ENCODE results near the gene SPATA2L. TPM values are rescaled to one million over a fixed set of nuclear protein-coding genes. Genes with fewer than 3 reads are reported as not detected.

SPATA2L gene
- total and polyA plus RNA-seq, 12 donors, result 1.9 to 13.0 (median 3.1) TPM

GRCh38 chr16:89722392-89723278 is 21.1 kb upstream of the SPATA2L start:
- TF ChIP-seq CTCF (IDR thresholded peaks at IDR 0.05), result no peak
- Histone ChIP-seq H3K27ac (peak overlapping the region; percentile 89 to 100 (median 98)), H3K36me3 (peaks cover 4 to 53% (median 19%) of the 10 kb centered on the region in 9 donors), H3K27me3 (no peaks in the 10 kb centered on the region), H3K4me1 (peaks cover 26 to 61% (median 39%) of the 10 kb centered on the region in 9 donors), H3K9me3 (no peaks in the 10 kb centered on the region), H3K4me3 (peak overlapping the region; percentile 62 to 99 (median 90))
- peak in 7 of 8 donors; percentile 3 to 68 (median 43) for ATAC-seq
- WGBS, 2 donors, result 23 to 27% methylated on average over 56 of the region's 56 CpGs
- DNase-seq, result peak; percentile 60 to 71
- intact Hi-C loops (cut with DNase I), result loop anchor here in 2 of 10 donors (5.0 kb wide), 2 partner anchors 70 to 160 kb away; partner anchors contain the start of gene RPL13 (in 1 of the 2)

GRCh38 chr16:89721546-89722391 is 20.3 kb upstream of the SPATA2L start:
- H3K4me1 ChIP-seq, result peaks cover 26 to 61% (median 39%) of the 10 kb centered on the region in 9 donors
- no peak for TF ChIP-seq CTCF (IDR thresholded peaks at IDR 0.05)
- peak overlapping the region; percentile 62 to 99 (median 90) for H3K4me3 ChIP-seq
- ATAC-seq (peak; percentile 7 to 33 (median 28)), DNase-seq (peak; percentile 61 to 70)
- H3K36me3 ChIP-seq, result peaks cover 0 to 44% (median 12%) of the 10 kb centered on the region in 9 donors
- H3K27ac ChIP-seq, result peak overlapping the region; percentile 89 to 100 (median 98)
- no peaks in the 10 kb centered on the region for H3K9me3 ChIP-seq
- intact Hi-C loops (cut with DNase I), result loop anchor here in 3 of 10 donors (2.0 to 5.0 kb wide), 3 partner anchors 21 to 159 kb away; partner anchors contain the start of genes SPATA2L (in 2 of the 3) and RPL13 (in 1 of the 3)
- no peaks in the 10 kb centered on the region for H3K27me3 ChIP-seq
- WGBS, 2 donors, result 1% methylated on average over 75 to 112 of the region's 112 CpGs

GRCh38 chr16:89720813-89721545 is 19.5 kb upstream of the SPATA2L start, which contains the start of the genes VPS9D1 and ZNF276:
TSS of gene VPS9D1 (minus strand) at chr16:89720898. CDS start at chr16:89720861, 37 bp downstream.
TSS of gene ZNF276 (plus strand) at chr16:89721537. CDS start at chr16:89721641, 104 bp downstream.
- ATAC-seq (peak; percentile 68 to 89 (median 81)), DNase-seq (peak; percentile 88)
- peaks cover 26 to 61% (median 39%) of the 10 kb centered on the region in 9 donors for H3K4me1 ChIP-seq
- TF ChIP-seq CTCF (IDR thresholded peaks at IDR 0.05), result no peak
- peak within 1 kb of the TSS; percentile 89 to 100 (median 98) for H3K27ac ChIP-seq
- peaks cover 0 to 40% (median 12%) of the 10 kb centered on the region in 9 donors for H3K36me3 ChIP-seq
- peak within 1 kb of the TSS; percentile 62 to 99 (median 90) for H3K4me3 ChIP-seq
- WGBS, 2 donors, result 0% methylated on average over 87 to 103 of the region's 103 CpGs
- H3K9me3 ChIP-seq, result no peaks in the 10 kb centered on the region
- no peaks in the 10 kb centered on the region for H3K27me3 ChIP-seq
- intact Hi-C loops (cut with DNase I), result loop anchor here in 4 of 10 donors (1.0 to 5.0 kb wide), 4 partner anchors 20 to 159 kb away; partner anchors contain the start of genes SPATA2L (in 2 of the 4) and RPL13 (in 1 of the 4)

Data from heart right ventricle (tissue), 16 donors.